Measurements from ENCODE around the gene TEAD1. TPM values are rescaled to one million over a fixed set of nuclear protein-coding genes. Genes with fewer than 3 reads are reported as not detected.

Gene TEAD1
- total RNA-seq, 1 experiment from 2014 or later = 106 TPM

GRCh38 chr11:12901272-12901671 lies 227.1 kb downstream of the TEAD1 start:
- Histone ChIP-seq H2AFZ (no peak overlapping the region), H3K4me1 (replicated peaks; ENCODE audit: insufficient read depth) (no peaks in the 10 kb centered on the region), H3K79me2 (ENCODE audit: low read depth) (no peaks in the 10 kb centered on the region), H4K20me1 (ENCODE audit: insufficient read depth) (no peaks in the 10 kb centered on the region), H3F3A (ENCODE audit: insufficient read depth, low read depth) (0 out of 2 replicates have a peak, but pooled peaks cover 4% of the 10 kb centered on the region), H3K9me2 (ENCODE audit: insufficient read depth) (no peaks in the 10 kb centered on the region), H3K27ac (no peak overlapping the region), H3K36me3 (ENCODE audit: low read depth) (0 out of 2 replicates have a peak, but pooled peaks cover 3% of the 10 kb centered on the region), H3K27me3 (ENCODE audit: insufficient read depth, low read depth) (no peaks in the 10 kb centered on the region), H3K4me2 (no peak overlapping the region), H3K9me3 (ENCODE audit: insufficient read depth, low read depth) (no peaks in the 10 kb centered on the region), H3K4me3 (no peak overlapping the region)
- CTCF ChIA-PET = no interaction called here
- TF ChIP-seq EZH2 (IDR thresholded peaks at IDR 0.05; ENCODE audit: low read depth) (no peak), CTCF (conservative IDR thresholded peaks at IDR 0.05) (no peak)
- no TSS peak for BruUV-seq (replicated peaks)
- POLR2A ChIA-PET (ENCODE audit: unreplicated experiment) = interaction anchor here (0.7 kb wide), 1 partner anchor 344 kb away, joined by 3 read pairs; no protein-coding TSS in a partner anchor
- intact Hi-C loops (cut with micrococcal nuclease; ENCODE audit: unreplicated experiment) = no loop called here
- no peak for DNase-seq

- DNase-seq = no peak
- H3K79me2 ChIP-seq (ENCODE audit: low read depth) = no peaks in the 10 kb centered on the region
- CTCF ChIA-PET = no interaction called here
Measured at GRCh38 chr11:12901874-12902481, 227.8 kb downstream of the TEAD1 start.

GRCh38 chr11:12902791-12903486 lies 228.7 kb downstream of the TEAD1 start:
- Histone ChIP-seq H3K79me2 (ENCODE audit: low read depth) (no peaks in the 10 kb centered on the region), H3K4me1 (replicated peaks; ENCODE audit: insufficient read depth) (no peaks in the 10 kb centered on the region), H3K27ac (no peak overlapping the region), H4K20me1 (ENCODE audit: insufficient read depth) (no peaks in the 10 kb centered on the region; the same call in 1 of the 2 replicates), H3K4me3 (no peak overlapping the region), H3K9me2 (ENCODE audit: insufficient read depth) (no peaks in the 10 kb centered on the region), H2AFZ (no peak overlapping the region), H3K9me3 (ENCODE audit: insufficient read depth, low read depth) (no peaks in the 10 kb centered on the region), H3K36me3 (ENCODE audit: low read depth) (no peaks in the 10 kb centered on the region), H3F3A (ENCODE audit: insufficient read depth, low read depth) (0 out of 2 replicates have a peak, but pooled peaks cover 4% of the 10 kb centered on the region), H3K4me2 (no peak overlapping the region), H3K27me3 (ENCODE audit: insufficient read depth, low read depth) (no peaks in the 10 kb centered on the region)
- ChIA-PET POLR2A (ENCODE audit: unreplicated experiment) (interaction anchor here (0.5 kb wide), 1 partner anchor 188 kb away, joined by 7 read pairs; no protein-coding TSS in a partner anchor), CTCF (no interaction called here)
- DNase-seq = no peak
- no peak for TF ChIP-seq EZH2 (IDR thresholded peaks at IDR 0.05; ENCODE audit: low read depth)
- TF ChIP-seq CTCF (conservative IDR thresholded peaks at IDR 0.05) = no peak
- intact Hi-C loops (cut with micrococcal nuclease; ENCODE audit: unreplicated experiment) = no loop called here
- BruUV-seq (replicated peaks) = no TSS peak

More at GRCh38 chr11:12901874-12902481, 227.8 kb downstream of the TEAD1 start:
- no peak for TF ChIP-seq EZH2 (IDR thresholded peaks at IDR 0.05; ENCODE audit: low read depth)
- no peak for TF ChIP-seq CTCF (conservative IDR thresholded peaks at IDR 0.05)
- Histone ChIP-seq H3K4me1 (replicated peaks; ENCODE audit: insufficient read depth) (no peaks in the 10 kb centered on the region), H3K4me3 (no peak overlapping the region), H3K27me3 (ENCODE audit: insufficient read depth, low read depth) (no peaks in the 10 kb centered on the region), H3K36me3 (ENCODE audit: low read depth) (0 out of 2 replicates have a peak, but pooled peaks cover 3% of the 10 kb centered on the region), H3F3A (ENCODE audit: insufficient read depth, low read depth) (0 out of 2 replicates have a peak, but pooled peaks cover 4% of the 10 kb centered on the region), H4K20me1 (ENCODE audit: insufficient read depth) (no peaks in the 10 kb centered on the region), H3K27ac (no peak overlapping the region), H3K9me2 (ENCODE audit: insufficient read depth) (no peaks in the 10 kb centered on the region), H3K9me3 (ENCODE audit: insufficient read depth, low read depth) (no peaks in the 10 kb centered on the region), H2AFZ (no peak overlapping the region), H3K4me2 (no peak overlapping the region)
- intact Hi-C loops (cut with micrococcal nuclease; ENCODE audit: unreplicated experiment) = no loop called here
- no TSS peak for BruUV-seq (replicated peaks)
- POLR2A ChIA-PET (ENCODE audit: unreplicated experiment) = interaction anchor here (0.7 kb wide), 1 partner anchor 345 kb away, joined by 3 read pairs; no protein-coding TSS in a partner anchor
